ENCODE measurements around the gene PIK3CB. TPM values are rescaled to one million over a fixed set of nuclear protein-coding genes. Genes with fewer than 3 reads are reported as not detected.

Gene PIK3CB
- total RNA-seq, 1 donor from 2014 or later: 44.6 TPM

DNA sequence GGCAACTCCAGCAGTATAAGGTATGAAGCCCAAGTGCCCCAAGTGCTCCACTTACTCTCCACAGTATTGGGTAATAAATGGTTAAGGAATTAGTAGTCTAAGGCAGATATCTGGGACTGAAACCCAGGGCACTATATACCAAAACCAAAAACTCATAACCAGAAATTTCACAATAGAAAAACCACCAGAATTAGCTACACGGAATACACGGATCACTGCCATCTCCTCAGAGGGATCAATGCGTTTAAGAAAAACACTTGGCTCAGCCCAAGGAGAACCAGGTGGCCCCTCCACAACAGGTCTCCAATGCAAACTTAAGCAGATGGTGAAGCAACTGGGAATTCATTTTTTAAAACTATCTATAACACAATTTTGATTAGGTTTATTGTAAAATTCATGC is 142.6 kb downstream of the PIK3CB start:
- H3K9me3 ChIP-seq: no peaks in the 10 kb centered on the region
- H3K36me3 ChIP-seq: peaks cover 19% of the 10 kb centered on the region
- no peak for DNase-seq
- intact Hi-C loops (cut with DNase I): loop anchor here (10.0 kb wide), 1 partner anchor 223 kb away; no protein-coding TSS in a partner anchor
- no peak overlapping the region for H3K27ac ChIP-seq
- H3K4me3 ChIP-seq: no peak overlapping the region
- H3K27me3 ChIP-seq (ENCODE audit: low read depth): no peaks in the 10 kb centered on the region
- TF ChIP-seq, protein P1, sequence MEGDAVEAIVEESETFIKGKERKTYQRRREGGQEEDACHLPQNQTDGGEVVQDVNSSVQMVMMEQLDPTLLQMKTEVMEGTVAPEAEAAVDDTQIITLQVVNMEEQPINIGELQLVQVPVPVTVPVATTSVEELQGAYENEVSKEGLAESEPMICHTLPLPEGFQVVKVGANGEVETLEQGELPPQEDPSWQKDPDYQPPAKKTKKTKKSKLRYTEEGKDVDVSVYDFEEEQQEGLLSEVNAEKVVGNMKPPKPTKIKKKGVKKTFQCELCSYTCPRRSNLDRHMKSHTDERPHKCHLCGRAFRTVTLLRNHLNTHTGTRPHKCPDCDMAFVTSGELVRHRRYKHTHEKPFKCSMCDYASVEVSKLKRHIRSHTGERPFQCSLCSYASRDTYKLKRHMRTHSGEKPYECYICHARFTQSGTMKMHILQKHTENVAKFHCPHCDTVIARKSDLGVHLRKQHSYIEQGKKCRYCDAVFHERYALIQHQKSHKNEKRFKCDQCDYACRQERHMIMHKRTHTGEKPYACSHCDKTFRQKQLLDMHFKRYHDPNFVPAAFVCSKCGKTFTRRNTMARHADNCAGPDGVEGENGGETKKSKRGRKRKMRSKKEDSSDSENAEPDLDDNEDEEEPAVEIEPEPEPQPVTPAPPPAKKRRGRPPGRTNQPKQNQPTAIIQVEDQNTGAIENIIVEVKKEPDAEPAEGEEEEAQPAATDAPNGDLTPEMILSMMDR (IDR thresholded peaks at IDR 0.05): no peak
- no peak for ATAC-seq
- H3K4me1 ChIP-seq: no peaks in the 10 kb centered on the region

DNA sequence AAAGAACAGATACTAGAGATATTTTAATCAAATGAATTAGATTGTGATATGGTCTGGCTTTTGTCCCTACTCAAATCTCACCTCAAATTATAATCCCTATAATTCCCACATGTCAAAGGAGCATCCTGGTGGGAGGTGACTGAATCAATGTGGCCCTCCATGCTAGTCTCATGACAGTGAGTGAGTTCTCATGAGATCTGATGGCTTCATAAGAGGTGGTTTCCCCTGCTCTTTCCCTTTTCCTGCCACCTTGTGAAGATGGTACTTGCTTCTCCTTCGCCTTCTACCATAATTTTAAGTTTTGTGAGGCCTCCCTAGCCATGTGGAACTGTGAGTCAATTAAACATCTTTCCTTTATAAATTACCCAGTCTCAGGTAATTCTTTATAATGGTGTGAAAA is 143.4 kb downstream of the PIK3CB start:
- H3K27ac ChIP-seq: no peak overlapping the region
- no peak overlapping the region for H3K4me3 ChIP-seq
- H3K4me1 ChIP-seq: peaks cover 3% of the 10 kb centered on the region
- ATAC-seq: no peak
- intact Hi-C loops (cut with DNase I): loop anchor here (10.0 kb wide), 1 partner anchor 223 kb away; no protein-coding TSS in a partner anchor
- no peaks in the 10 kb centered on the region for H3K27me3 ChIP-seq (ENCODE audit: low read depth)
- DNase-seq: no peak
- TF ChIP-seq, protein P1 (IDR thresholded peaks at IDR 0.05): no peak
- H3K9me3 ChIP-seq: no peaks in the 10 kb centered on the region
- peaks cover 21% of the 10 kb centered on the region for H3K36me3 ChIP-seq

DNA sequence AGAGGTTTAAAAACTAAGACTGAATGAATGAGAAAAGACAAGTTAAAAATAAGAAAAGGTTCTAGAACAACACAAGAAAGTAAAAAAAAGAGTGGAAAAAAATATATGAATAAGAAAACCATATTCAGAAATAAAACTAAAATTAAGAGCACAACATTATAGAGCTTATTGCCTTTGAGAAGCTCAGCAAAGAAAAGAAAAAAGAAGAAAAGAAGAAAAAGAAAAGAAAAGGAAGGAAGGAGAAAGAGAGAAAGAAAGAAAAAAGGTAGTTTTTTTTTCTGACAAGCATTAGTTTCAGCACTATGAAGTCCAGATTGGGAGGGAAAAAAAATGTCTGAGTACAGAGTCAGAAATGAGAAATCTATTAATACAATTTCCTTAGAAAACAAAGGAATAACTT is 144.7 kb downstream of the PIK3CB start:
- no peak for DNase-seq
- Histone ChIP-seq H3K27ac (no peak overlapping the region), H3K4me3 (no peak overlapping the region), H3K36me3 (peaks cover 23% of the 10 kb centered on the region), H3K27me3 (ENCODE audit: low read depth) (no peaks in the 10 kb centered on the region), H3K4me1 (peaks cover 6% of the 10 kb centered on the region), H3K9me3 (no peaks in the 10 kb centered on the region)
- TF ChIP-seq, protein P1 (IDR thresholded peaks at IDR 0.05): no peak
- intact Hi-C loops (cut with DNase I): loop anchor here (10.0 kb wide), 1 partner anchor 225 kb away; no protein-coding TSS in a partner anchor
- ATAC-seq: no peak

DNA sequence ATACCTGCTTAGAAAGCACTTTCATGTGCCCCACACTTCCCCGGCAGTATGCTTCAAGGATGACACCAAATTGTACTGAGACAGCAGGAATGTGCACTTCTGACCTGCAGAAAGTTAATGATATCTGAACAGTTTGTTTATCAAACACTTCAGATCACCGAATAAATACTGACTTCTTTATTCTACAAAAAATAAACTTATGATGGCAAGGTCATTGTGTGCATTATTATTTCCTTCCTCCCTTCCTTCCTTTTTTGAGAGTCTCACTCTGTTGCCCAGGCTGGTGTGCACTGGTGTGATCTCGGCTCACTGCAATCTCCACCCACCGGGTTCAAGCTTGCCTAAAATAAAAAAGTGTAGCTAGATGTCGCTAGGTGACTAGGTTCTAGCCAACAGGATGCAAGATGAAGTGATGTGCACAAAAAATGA is 145.8 kb downstream of the PIK3CB start:
- no peaks in the 10 kb centered on the region for H3K9me3 ChIP-seq
- TF ChIP-seq, protein P1 (IDR thresholded peaks at IDR 0.05): no peak
- DNase-seq (no peak), ATAC-seq (peak in 1 of 2 donors; percentile 33)
- peaks cover 23% of the 10 kb centered on the region for H3K36me3 ChIP-seq
- H3K4me3 ChIP-seq: no peak overlapping the region
- no peak overlapping the region for H3K27ac ChIP-seq
- no peaks in the 10 kb centered on the region for H3K27me3 ChIP-seq (ENCODE audit: low read depth)
- H3K4me1 ChIP-seq: peaks cover 6% of the 10 kb centered on the region
- intact Hi-C loops (cut with DNase I): no loop called here

DNA sequence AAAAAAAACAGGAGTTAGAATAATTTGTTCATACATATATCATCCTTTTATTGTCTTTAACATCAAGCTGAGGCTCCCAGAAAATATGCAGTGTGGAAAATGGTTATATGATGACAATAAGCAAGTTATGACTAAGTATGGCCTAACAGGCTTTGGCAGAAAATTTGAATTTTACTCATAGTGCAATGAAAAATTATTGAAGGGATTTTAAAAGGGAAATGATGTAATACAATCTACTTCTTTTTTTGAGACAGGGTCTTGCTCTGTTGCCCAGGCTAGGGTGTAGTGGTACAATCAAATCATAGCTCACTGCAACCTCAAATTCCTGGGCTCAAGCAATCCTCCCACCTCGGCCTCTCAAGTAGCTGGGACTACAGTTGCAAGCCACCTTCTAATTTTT is 147.5 kb downstream of the PIK3CB start:
- Histone ChIP-seq H3K36me3 (peaks cover 35% of the 10 kb centered on the region), H3K4me3 (no peak overlapping the region), H3K4me1 (peaks cover 6% of the 10 kb centered on the region), H3K27ac (no peak overlapping the region), H3K9me3 (no peaks in the 10 kb centered on the region), H3K27me3 (ENCODE audit: low read depth) (no peaks in the 10 kb centered on the region)
- TF ChIP-seq, protein P1 (IDR thresholded peaks at IDR 0.05): no peak
- ATAC-seq (peak in 1 of 2 donors; percentile 23), DNase-seq (no peak)
- intact Hi-C loops (cut with DNase I): no loop called here

All from lower lobe of right lung (tissue), 2 donors.